ENCODE measurements around the gene ZMIZ1.
"Not testable (repeated sequence)": the region's sequence is repeated elsewhere in the genome, so short reads cannot be mapped to it uniquely, and the experiment has no call there.

Gene ZMIZ1

DNA sequence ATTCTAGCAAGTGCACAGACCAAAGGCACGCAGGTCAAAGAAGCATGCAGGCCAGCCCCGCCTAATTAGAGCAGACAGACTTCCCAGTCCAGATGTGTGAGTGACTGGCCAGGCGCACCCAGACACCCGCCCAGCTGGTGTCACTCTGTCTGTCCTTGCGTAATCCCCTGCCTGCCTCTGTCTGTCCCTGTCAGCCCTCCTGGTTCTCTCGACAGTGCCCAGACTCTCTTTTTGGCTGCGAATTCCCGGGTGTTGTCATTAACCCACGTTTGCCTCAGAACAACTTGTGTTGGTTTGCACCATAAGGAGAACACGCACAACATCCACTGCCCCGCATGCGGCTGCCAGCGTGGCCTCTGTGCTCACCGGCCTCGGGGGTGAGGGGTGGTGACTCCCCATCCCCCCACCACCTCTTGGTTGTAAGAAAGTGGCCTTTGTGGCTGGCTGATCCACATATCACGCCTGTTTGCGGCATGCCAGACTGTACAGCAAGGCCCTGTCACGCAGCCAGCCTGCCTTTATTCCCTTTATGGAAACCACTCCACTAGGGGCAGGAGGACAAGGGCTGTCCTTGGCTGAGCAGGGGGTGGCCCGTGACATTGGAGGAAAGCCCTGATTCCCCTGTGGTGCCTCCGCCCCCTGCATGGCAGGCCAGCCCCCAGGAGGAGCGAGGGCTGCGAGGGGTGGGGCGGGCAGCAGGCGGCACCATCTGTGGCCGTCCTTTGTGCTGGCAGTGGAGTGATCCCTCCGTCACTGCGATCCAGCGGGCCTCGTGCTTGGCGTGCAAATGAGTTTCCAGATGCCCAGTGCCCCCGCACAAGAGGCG lies 205.7 kb downstream of the ZMIZ1 start:
- no peak for DNase-seq

DNA sequence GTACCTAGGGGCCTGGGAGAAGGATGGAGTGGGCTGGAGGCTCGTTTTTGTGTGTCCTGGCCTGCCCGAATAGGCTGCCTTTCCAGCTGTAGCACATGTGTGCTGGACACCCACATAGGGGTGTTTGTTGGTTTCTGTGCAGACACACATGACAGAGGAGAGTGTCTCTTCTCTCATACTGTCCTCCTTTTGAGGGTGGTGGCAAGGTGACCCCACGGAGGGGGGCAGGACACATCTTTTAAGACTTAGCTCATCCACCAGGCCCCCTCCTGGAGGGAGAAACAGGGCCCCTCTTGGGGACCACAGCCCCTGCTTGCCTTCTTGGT lies 206.3 kb downstream of the ZMIZ1 start:
- DNase-seq: no peak

- DNase-seq: no peak
These were observed 206.7 kb downstream of the ZMIZ1 start for GRCh38 chr10:79275431-79275851.

DNA sequence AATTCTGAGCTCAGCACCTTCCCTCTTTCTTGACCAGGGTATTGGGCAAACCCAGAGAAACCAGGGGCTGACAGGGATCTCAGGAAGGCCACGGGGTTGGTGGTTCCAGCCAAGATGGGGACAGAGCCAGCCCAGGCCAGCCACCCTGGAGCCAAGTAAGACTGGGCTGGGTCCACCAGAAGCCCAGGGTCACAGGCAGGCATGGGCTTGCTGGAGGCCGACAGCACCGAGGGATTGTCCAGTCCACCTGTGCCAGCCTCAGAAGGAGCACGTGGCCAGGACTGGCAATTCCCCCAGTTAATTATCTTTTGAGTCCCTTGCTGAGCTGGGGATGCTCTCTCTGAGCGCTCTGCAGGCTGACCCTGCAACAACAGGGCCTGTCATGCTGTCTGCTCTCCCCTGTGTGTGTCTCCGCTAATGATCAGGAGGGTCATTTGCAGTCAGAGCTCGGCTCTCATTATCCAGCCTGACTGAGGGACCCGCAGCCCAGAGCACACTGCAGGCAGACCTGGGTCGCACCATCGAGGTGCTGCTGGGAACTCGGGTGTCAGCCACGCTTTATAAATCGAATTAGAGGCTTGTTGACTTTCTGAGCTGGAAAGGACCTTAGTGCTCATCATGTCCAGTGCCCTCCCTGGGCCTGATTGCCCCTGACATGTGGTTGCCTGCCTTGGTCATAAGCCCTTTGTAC lies 209.0 kb downstream of the ZMIZ1 start:
- DNase-seq: no peak

DNA sequence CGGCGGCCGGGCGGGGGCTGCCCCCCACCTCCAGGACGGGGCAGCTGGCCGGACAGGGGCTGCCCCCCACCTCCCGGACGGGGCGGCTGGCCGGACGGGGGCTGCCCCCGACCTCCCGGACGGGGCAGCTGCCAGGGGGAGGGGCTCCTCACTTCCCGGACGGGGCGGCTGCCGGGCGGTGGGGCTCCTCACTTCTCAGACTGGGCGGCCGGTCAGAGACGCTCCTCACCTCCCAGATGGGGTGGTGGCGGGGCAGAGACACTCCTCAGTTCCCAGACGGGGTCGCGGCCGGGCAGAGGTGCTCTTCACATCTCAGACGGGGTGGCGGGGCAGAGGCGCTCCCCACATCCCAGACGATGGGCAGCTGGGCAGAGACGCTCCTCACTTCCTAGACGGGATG lies 210.3 kb downstream of the ZMIZ1 start:
- not testable (repeated sequence) for DNase-seq

DNA sequence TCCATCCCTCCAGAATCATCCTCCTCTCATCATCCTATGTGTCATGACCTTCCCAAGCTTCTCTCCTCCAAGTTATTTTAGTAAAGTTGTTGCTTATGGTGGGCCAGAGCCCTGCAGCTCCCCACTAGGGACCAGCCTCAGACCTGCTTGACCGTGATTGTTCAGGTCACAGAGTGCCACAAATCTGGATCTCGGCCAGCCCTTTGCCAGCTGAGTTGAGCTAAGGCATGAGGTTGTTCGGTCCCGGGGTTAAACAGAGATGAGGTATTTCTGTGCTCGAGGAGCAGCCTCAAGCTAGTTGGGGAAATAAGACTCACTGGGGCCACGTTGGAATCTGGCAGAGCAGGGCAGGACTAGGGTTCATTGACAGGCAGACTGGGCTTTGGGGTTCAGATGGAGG lies 212.2 kb downstream of the ZMIZ1 start:
- no peak for DNase-seq

DNA sequence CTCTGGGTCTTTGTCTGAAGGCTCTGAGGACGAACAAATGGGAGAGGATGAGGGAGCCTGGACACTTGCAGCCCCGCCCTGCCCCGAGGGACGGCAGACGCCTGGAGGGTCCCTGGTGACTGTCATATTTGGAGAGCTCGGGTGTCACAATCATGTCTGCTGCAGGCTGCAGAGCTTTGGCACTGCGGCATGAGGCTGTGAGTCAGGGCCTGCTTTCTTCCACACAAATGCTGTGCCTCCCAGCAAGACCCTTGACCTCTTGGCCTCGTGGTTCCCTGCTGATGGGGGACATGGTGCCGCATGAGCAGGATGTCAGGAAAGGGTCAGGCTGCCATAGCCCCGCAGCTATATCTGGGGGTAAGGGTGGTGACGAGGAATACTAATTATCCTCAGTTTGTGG lies 213.6 kb downstream of the ZMIZ1 start:
- no peak for DNase-seq

DNA sequence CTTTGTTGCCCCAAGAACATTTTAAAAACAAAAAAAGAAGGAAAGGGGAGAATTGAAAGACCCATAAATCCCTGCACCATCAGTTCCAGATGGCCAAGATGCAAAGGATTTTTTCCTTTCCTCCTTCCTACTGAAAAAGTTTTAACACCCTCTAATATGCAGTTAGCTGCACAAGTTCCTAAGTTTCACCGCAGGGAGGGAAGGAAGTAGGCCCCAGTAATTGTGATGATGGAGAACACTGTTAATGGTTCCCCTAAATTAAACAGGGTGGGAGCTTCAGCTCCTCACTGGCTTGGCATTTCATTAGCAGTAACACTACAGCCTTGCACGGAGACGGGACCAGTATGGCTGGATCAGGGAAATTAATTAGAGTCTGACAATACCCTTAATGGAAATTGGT lies 214.8 kb downstream of the ZMIZ1 start:
- DNase-seq: no peak

DNA sequence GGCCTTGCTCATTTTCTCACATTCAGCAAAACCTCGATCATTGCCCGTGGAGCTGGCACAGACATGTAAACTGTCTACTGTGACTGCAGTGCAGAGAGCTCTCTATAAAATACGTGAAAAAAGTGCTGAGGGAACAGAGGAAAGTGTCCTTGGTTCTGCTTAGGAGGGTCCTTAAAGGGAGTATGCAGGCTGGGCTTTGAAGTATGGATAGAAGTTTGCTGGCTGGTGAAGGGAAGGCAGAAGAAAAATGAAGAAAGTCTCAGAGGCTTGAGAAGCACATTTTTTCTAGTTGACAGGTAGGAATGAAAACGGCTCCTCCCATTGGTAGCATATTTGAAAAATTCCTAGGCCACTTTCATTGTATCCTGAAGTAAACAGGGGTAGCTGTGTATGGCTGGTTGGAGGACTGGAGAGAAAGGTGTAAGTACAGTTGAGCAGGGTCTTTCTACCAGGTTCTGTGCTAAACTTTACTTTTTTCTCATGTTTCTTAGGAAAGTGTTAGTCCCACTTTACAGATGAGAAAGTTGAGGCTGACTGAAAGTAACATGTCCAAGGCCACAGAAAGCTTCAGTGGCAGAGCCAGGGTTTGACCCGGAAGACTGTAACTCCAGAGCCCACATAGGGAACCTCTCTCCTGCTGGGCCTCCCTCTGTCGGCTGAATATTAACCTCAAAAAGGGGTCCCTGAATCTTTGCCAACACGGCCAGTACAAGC lies 215.5 kb downstream of the ZMIZ1 start:
- no peak for DNase-seq

- DNase-seq: no peak
These were observed 216.8 kb downstream of the ZMIZ1 start for GRCh38 chr10:79285315-79286197.

GRCh38 chr10:79286318-79286951 lies 217.7 kb downstream of the ZMIZ1 start:
- no peak for DNase-seq

- DNase-seq: no peak
These were observed 219.4 kb downstream of the ZMIZ1 start for GRCh38 chr10:79287973-79288723.

GRCh38 chr10:79289801-79290200 lies 221.0 kb downstream of the ZMIZ1 start:
- DNase-seq: no peak

DNA sequence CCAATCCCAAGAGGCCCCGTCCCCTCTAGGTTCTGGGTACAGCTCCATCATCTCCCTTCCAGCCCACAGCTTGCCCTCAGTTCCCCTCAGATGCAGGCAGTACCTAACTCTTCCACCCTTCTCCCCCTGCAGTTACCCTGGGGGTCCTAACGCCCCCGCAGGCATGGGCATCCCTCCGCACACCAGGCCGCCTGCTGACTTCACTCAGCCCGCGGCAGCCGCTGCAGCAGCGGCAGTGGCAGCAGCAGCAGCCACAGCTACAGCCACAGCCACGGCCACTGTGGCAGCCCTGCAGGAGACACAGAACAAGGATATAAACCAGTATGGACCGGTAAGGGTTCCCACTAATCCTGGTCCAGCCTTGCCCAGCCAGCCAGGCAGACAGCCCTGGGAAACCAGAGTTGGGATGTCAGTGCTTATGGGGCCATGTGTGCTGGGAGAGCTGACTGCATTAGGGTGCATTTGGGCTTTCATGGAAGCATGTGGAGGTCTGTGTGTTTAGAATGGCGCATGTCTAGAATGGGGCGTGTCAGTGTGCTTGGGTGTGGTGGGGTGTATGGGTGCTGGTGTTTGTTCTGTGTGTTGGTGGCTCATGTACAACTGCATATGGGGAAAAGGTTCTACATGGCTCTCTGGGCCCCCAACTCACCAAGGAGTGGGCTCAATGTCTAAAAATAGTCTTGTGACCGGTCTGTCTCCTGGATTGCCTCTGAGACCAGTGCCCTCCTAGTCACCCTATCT lies 223.4 kb downstream of the ZMIZ1 start:
- no peak for DNase-seq

DNA sequence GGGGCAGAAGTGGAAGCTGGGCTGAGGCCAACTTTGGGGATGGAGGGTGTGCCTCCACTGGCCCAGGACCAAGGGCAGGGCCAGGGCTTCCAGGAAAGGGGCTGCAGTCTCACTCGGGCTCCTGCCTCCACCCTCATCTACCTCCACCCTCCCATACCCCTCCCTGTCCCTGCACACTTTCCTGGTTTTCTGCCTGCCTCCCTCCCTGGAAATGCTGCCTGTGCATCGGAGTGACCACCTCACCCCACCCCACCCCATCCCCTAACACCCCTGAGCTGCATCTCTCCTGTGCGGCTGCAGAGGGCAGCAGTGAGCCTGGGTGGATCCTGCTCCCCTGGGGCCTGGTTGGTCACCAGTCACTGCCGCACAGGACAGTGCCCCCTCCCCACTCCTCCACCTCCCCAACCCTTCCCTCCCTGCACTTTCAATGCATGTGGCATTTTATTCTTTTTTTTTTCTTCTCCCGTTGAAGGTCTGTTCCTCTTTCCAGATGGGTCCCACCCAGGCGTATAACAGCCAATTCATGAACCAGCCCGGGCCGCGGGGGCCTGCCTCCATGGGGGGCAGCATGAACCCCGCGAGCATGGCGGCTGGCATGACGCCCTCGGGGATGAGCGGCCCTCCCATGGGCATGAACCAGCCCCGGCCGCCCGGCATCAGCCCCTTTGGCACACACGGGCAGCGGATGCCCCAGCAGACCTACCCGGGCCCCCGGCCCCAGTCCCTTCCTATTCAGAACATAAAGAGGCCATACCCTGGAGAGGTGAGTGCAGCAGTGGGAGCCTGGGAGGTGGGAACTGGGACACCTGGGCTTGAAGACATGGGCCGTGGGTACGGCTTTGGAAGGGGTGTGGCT lies 224.4 kb downstream of the ZMIZ1 start:
- no peak for DNase-seq

- no peak for DNase-seq
These were observed 225.2 kb downstream of the ZMIZ1 start for GRCh38 chr10:79293841-79294581.

DNA sequence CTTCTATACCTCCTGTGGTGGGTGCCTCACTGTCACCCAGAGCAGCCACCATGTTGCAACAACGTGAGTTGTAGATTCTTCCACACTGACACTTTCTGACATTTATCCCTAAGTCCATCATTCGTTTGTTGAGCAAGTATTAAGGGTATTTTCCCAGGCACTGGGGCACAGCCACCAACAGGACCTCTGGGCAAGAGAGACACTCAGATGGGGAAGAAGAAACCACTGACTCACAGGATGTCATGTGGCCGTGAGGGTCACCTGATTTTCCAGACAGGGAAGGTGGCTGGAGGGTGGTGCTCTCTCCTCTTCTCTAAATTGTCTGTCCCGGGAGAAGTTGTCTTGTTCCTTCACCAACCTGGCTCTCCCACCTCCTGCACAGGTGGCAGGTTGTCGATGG lies 226.8 kb downstream of the ZMIZ1 start:
- no peak for DNase-seq

DNA sequence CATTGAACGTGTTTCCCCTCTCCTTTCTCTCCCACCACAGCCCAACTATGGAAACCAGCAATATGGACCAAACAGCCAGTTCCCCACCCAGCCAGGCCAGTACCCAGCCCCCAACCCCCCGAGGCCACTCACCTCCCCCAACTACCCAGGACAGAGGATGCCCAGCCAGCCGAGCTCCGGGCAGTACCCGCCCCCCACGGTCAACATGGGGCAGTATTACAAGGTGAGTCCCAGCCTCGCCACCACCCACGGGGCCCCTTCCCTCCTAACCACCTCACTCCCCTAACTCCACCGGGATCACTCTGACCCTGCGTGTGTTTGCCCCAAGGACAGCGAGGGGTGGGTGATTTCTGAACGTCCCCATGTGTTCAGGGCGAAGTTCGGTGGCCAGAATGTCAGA lies 227.7 kb downstream of the ZMIZ1 start:
- DNase-seq: no peak

Data from NCI-H774 (cell line).